ENCODE data around the gene PRKCE. TPM values are rescaled to one million over a fixed set of nuclear protein-coding genes. Genes with fewer than 3 reads are reported as not detected.

The PRKCE gene
- total and polyA plus RNA-seq, 2 donors, result 3.2 to 3.3 TPM

DNA sequence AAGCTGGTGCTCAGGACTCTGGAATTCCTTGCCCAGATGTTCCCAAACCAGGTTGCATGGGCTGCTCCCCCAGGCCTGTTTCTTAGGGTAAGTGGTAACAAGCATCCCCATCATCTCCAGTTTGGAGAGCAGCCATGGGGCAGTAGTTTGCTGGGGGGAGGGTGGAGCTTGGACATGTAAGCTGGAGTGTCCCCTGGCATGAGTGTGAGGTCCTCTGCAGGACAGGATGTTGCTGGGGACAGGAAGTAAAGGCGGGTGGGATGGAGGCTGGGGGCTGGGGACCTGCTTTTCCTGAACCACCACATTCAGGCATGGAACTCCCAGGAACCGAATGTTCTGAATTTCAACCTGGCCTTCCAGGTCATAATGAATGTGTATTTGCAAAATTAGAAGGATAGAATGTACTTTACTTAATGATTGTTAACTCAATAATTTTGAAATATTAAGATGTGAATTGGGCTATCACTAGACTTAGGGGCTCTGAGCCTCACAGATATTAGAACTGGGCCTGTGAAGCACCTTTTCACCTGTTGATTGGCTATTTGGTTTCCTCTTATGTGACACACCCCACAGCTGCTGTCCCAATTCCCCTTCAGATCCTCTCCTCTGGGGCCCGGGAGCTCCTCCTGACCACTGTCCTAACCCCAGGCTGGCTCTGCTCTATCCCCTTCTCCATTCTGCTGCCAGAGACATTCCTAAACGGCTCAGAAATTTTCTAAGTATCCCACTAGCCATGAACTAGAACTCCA is 579.4 kb downstream of the PRKCE start:
- no peak overlapping the region for H3K4me3 ChIP-seq (ENCODE audit: low read length in 2 of 2)
- peaks cover 0 to 7% of the 10 kb centered on the region in 2 donors for H3K4me1 ChIP-seq (ENCODE audit: control insufficient read depth in 2 of 2, insufficient read depth in 2 of 2, low read length in 2 of 2)
- no peak overlapping the region for H3K27ac ChIP-seq (ENCODE audit: low read depth in 1 of 2, low read length in 1 of 2)
- no peak for DNase-seq (ENCODE audit: low read depth in 6 of 9, low spot score in 9 of 9)
- 97% methylated on average over 4 of the region's 4 CpGs for WGBS
- no peaks in the 10 kb centered on the region for H3K27me3 ChIP-seq (ENCODE audit: control insufficient read depth in 2 of 2, insufficient read depth in 1 of 2, low read length in 1 of 2)
- no peaks in the 10 kb centered on the region for H3K9me3 ChIP-seq (ENCODE audit: control insufficient read depth in 2 of 2, insufficient read depth in 1 of 2, low read length in 1 of 2)
- H3K36me3 ChIP-seq (ENCODE audit: control insufficient read depth in 2 of 2, insufficient read depth in 2 of 2, low read length in 1 of 2), result no peaks in the 10 kb centered on the region

DNA sequence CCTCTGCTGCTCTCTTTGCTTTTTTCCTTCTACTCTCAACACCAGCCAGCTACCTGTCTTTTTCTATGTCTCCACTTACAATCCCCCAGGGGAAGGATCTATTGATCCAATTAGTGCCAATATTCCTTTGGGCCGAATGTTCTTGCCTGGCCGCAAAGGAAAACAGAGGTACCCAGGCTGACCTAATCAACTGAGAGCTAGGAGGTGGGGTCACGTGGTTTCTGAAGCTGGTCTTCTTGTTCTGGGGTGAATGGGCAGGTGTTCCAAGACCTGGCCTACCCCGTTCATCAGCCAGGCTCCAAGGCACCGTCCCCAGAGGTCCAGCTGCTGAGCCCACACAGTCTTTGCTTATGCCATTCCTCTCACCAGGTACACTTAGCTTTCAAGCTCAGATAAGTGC is 580.2 kb downstream of the PRKCE start:
- DNase-seq (ENCODE audit: low read depth in 6 of 9, low spot score in 9 of 9), result no peak
- H3K36me3 ChIP-seq (ENCODE audit: control insufficient read depth in 2 of 2, insufficient read depth in 2 of 2, low read length in 1 of 2), result no peaks in the 10 kb centered on the region
- H3K9me3 ChIP-seq (ENCODE audit: control insufficient read depth in 2 of 2, insufficient read depth in 1 of 2, low read length in 1 of 2), result no peaks in the 10 kb centered on the region
- H3K4me1 ChIP-seq (ENCODE audit: control insufficient read depth in 2 of 2, insufficient read depth in 2 of 2, low read length in 2 of 2), result peaks cover 0 to 16% of the 10 kb centered on the region in 2 donors
- H3K27me3 ChIP-seq (ENCODE audit: control insufficient read depth in 2 of 2, insufficient read depth in 1 of 2, low read length in 1 of 2), result no peaks in the 10 kb centered on the region
- no peak overlapping the region for H3K27ac ChIP-seq (ENCODE audit: low read depth in 1 of 2, low read length in 1 of 2)
- WGBS, result 92% methylated on average over 5 of the region's 5 CpGs
- H3K4me3 ChIP-seq (ENCODE audit: low read length in 2 of 2), result no peak overlapping the region

DNA sequence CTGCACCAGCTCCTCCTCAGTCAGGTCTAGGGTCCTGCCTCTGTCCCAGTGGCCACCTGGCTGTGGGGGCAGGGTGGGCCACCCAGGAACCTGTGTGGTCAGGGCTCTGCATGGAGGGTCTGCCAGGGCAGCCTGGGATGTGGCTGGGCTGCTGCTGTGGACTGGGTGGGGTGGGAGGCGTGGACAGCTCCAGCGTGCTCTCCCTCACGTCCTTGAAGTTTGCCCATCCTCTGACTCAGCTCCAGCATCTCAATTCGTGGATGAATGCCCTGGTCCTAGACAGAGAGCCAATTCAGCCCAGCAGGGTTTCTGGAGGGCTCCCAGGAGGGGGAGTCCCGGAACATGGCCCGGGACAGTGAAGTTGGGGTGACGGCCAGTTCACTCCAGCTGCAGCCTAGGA is 581.4 kb downstream of the PRKCE start:
- 92% methylated on average over 7 of the region's 7 CpGs for WGBS
- peaks cover 0 to 27% of the 10 kb centered on the region in 2 donors for H3K4me1 ChIP-seq (ENCODE audit: control insufficient read depth in 2 of 2, insufficient read depth in 2 of 2, low read length in 2 of 2)
- H3K27ac ChIP-seq (ENCODE audit: low read depth in 1 of 2, low read length in 1 of 2), result no peak overlapping the region
- no peaks in the 10 kb centered on the region for H3K27me3 ChIP-seq (ENCODE audit: control insufficient read depth in 2 of 2, insufficient read depth in 1 of 2, low read length in 1 of 2)
- H3K36me3 ChIP-seq (ENCODE audit: control insufficient read depth in 2 of 2, insufficient read depth in 2 of 2, low read length in 1 of 2), result no peaks in the 10 kb centered on the region
- no peaks in the 10 kb centered on the region for H3K9me3 ChIP-seq (ENCODE audit: control insufficient read depth in 2 of 2, insufficient read depth in 1 of 2, low read length in 1 of 2)
- DNase-seq (ENCODE audit: low read depth in 6 of 9, low spot score in 9 of 9), result no peak
- no peak overlapping the region for H3K4me3 ChIP-seq (ENCODE audit: low read length in 2 of 2)

DNA sequence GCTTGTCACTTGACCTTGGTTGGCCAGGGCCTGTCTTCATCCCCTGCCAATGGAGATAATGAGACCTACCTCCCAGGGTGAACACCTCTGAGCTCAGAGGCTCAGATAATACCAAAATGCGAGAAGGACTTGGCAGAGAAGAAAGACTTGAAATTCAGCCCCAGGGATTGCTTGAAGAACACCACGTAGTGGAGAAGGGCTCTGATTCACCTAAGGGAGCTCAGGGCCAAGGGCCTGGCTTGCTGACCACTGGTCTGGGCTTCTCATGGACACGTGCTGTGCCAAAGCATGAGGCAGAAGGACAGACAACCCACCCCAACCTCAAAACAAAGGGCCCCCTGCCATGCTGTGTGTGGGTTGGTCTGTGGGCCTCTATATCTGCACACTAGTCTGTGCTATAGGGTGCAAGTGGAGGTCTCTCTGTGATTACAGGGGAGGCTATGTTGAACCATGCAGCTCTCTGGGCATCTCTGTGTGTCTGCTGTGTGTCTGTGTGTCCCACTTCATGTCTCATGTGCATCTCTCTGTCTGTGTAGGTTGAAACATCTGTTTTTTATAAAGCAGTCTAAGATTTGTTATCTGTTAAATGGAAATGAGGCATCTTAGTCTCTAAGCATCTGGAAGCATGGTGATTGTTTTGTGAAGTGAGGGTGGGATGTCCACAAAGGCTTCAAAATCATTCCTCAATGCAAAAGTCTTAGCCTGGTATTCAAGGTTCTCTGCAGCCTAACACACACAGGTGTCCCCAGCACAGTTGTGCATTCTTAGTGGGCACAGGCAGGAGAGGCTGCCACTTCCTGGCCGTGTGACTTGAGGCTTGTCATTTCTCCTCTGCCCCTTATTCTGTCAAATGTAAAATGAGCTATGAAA is 584.8 kb downstream of the PRKCE start:
- DNase-seq (ENCODE audit: low read depth in 6 of 9, low spot score in 9 of 9), result peak in 3 of 9 donors; percentile 26 to 50 (median 33)
- Histone ChIP-seq H3K36me3 (ENCODE audit: control insufficient read depth in 2 of 2, insufficient read depth in 2 of 2, low read length in 1 of 2) (no peaks in the 10 kb centered on the region), H3K4me1 (ENCODE audit: control insufficient read depth in 2 of 2, insufficient read depth in 2 of 2, low read length in 2 of 2) (peaks cover 0 to 32% of the 10 kb centered on the region in 2 donors), H3K9me3 (ENCODE audit: control insufficient read depth in 2 of 2, insufficient read depth in 1 of 2, low read length in 1 of 2) (no peaks in the 10 kb centered on the region), H3K27ac (ENCODE audit: low read depth in 1 of 2, low read length in 1 of 2) (peak overlapping the region in 1 of 2 donors; percentile 59), H3K4me3 (ENCODE audit: low read length in 2 of 2) (no peak overlapping the region), H3K27me3 (ENCODE audit: control insufficient read depth in 2 of 2, insufficient read depth in 1 of 2, low read length in 1 of 2) (no peaks in the 10 kb centered on the region)
- 72% methylated on average over 4 of the region's 4 CpGs for WGBS

DNA sequence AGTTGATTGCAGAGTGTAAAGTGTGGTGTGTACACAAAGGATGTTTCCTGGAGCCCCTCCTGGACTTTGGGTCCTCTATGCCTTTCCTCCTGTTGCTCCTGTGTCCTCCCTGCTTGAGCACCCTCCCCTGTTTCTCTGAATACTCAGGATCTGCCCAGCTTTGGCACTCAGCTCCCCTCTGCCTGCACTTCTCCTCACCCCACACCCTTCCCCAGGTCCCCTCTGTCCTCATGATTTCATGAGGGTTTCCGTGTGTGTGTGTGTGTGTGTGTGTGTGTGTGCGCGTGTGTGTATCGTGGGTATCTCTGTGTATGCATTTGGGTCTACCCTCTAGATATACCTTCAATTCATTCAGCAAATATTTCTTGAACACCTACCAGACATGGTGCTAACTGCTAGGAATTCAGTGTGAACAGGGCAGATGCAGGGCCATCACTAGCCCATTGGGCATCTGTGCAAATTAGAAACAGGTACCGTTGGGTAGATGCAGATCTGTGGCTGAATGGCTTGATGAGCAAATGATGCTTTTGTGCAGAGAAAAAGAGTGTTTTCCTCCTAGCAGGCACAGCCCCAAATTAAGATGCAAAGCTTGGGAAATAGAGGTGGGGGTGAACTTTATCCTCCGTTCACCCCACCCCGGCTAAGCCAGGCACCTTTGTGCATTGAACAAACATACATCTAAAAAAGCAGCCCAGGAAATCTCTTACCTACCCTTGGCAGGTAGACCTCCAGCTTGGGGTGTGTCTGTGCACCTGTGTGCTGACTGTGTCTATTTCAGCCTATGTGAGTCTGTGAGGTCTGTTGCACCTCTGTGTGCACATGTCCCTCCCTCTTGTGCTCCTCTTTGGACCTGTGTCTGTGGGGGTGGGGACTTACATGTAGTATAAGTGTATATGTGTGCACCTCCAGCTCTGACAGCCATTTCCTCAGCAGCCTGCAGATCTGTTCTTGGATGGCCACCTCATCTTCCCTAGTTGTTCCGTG is 585.7 kb downstream of the PRKCE start:
- H3K4me3 ChIP-seq (ENCODE audit: low read length in 2 of 2), result no peak overlapping the region
- H3K36me3 ChIP-seq (ENCODE audit: control insufficient read depth in 2 of 2, insufficient read depth in 2 of 2, low read length in 1 of 2), result no peaks in the 10 kb centered on the region
- DNase-seq (ENCODE audit: low read depth in 6 of 9, low spot score in 9 of 9), result no peak
- H3K9me3 ChIP-seq (ENCODE audit: control insufficient read depth in 2 of 2, insufficient read depth in 1 of 2, low read length in 1 of 2), result no peaks in the 10 kb centered on the region
- H3K27ac ChIP-seq (ENCODE audit: low read depth in 1 of 2, low read length in 1 of 2), result peak overlapping the region in 1 of 2 donors; percentile 59
- peaks cover 0 to 32% of the 10 kb centered on the region in 2 donors for H3K4me1 ChIP-seq (ENCODE audit: control insufficient read depth in 2 of 2, insufficient read depth in 2 of 2, low read length in 2 of 2)
- 85% methylated on average over 8 of the region's 8 CpGs for WGBS
- no peaks in the 10 kb centered on the region for H3K27me3 ChIP-seq (ENCODE audit: control insufficient read depth in 2 of 2, insufficient read depth in 1 of 2, low read length in 1 of 2)

Other genes starting within 250 kb of the PRKCE start
- gene SRBD1, start 40.4 kb upstream of the PRKCE start, total RNA-seq, result 22.4 TPM
- 11.0 TPM for gene SRBD1, start 40.4 kb upstream of the PRKCE start, polyA plus RNA-seq